NT2/D1 (cell line): Measurements from ENCODE around the gene WDR5.

ENCODE experiments used
- YY1 ChIP-seq: IDR thresholded peaks from 2 replicates; pipeline ENCODE4 v1.6.1; 2011; ENCODE audit not compliant: insufficient read length, insufficient read depth
- ZNF274 ChIP-seq: IDR thresholded peaks from 2 replicates; pipeline ENCODE4 v1.6.1; 2011; ENCODE audit warnings: mild to moderate bottlenecking, low read depth, low read length

DNA sequence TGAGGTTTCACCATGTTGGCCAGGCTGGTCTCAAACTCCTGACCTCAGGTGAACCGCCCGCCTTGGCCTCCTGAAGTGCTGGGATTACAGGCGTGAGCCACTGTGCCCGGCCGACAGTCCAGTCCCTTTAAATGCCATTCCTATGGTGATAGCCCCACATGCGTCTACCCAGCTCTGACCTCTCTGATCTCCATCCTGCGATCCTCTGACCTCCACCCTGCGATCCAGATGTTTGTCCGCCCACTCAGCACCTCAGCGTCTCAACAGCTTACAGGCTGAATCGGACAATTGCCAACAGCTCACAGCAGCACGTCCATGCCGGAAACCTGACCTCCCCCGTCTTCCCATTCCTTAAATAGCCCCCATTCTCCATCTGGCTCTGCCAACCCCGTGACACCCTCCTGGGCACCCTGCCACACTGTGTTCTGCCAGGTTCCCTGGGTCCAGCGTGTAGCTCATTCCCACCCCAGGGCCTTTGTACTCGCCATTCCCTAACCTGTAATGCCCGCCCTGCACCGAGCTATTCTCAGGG, 72.5 kb downstream of the WDR5 start:
- TF ChIP-seq ZNF274 (no peak), YY1 (no peak)
